Endothelial cell (in vitro differentiated cells): ENCODE results near the gene SERINC5. TPM values are rescaled to one million over a fixed set of nuclear protein-coding genes. Genes with fewer than 3 reads are reported as not detected.

Experiments
- DNase-seq: peaks from one replicate; pipeline ENCODE4 v3.0.0; 2021; ENCODE audit warnings: low spot score
- H3K27ac Mint-ChIP-seq: one replicate; pipeline ENCODE4 v1.8.0; 2021; ENCODE audit warnings: mixed read lengths, inconsistent platforms; ENCODE audit not compliant: unreplicated experiment
- H3K27me3 Mint-ChIP-seq: one replicate; pipeline ENCODE4 v1.8.0; 2021; ENCODE audit warnings: mild to moderate bottlenecking, moderate library complexity, mixed read lengths, inconsistent platforms; ENCODE audit not compliant: unreplicated experiment
- H3K36me3 Mint-ChIP-seq: one replicate; pipeline ENCODE4 v1.8.0; 2021; ENCODE audit warnings: mild to moderate bottlenecking, low read depth, mixed read lengths, inconsistent platforms; ENCODE audit not compliant: unreplicated experiment
- H3K4me1 Mint-ChIP-seq: one replicate; pipeline ENCODE4 v1.8.0; 2021; ENCODE audit warnings: mild to moderate bottlenecking, mixed read lengths, inconsistent platforms; ENCODE audit not compliant: unreplicated experiment
- H3K4me3 Mint-ChIP-seq: one replicate; pipeline ENCODE4 v1.8.0; 2021; ENCODE audit warnings: mild to moderate bottlenecking, mixed read lengths, inconsistent platforms; ENCODE audit not compliant: unreplicated experiment
- H3K9me3 Mint-ChIP-seq: one replicate; pipeline ENCODE4 v1.8.0; 2021; ENCODE audit warnings: mixed read lengths, inconsistent platforms; ENCODE audit not compliant: unreplicated experiment
- total RNA-seq: library from RNA; stranded (reverse); fragmentation: NEBNext Ultra II Directional; extraction: Animal tissue kit (Norgen Biotek cat#: 25700); gene quantifications from one replicate; pipeline ENCODE4 v1.2.1, GENCODE V29; 2021; ENCODE audit not compliant: unreplicated experiment
- TF ChIP-seq, protein P1 (sequence below): fragments of 200-600 bp; sonication (generic); IDR thresholded peaks from one replicate; pipeline ENCODE4 v1.5.0; 2021; ENCODE audit warnings: antibody characterized with exemption; ENCODE audit not compliant: unreplicated experiment

SERINC5 gene
- total RNA-seq, 1 donor from 2014 or later, result 122 TPM

- no peak overlapping the region for H3K4me3 Mint-ChIP-seq
- TF ChIP-seq, protein P1, sequence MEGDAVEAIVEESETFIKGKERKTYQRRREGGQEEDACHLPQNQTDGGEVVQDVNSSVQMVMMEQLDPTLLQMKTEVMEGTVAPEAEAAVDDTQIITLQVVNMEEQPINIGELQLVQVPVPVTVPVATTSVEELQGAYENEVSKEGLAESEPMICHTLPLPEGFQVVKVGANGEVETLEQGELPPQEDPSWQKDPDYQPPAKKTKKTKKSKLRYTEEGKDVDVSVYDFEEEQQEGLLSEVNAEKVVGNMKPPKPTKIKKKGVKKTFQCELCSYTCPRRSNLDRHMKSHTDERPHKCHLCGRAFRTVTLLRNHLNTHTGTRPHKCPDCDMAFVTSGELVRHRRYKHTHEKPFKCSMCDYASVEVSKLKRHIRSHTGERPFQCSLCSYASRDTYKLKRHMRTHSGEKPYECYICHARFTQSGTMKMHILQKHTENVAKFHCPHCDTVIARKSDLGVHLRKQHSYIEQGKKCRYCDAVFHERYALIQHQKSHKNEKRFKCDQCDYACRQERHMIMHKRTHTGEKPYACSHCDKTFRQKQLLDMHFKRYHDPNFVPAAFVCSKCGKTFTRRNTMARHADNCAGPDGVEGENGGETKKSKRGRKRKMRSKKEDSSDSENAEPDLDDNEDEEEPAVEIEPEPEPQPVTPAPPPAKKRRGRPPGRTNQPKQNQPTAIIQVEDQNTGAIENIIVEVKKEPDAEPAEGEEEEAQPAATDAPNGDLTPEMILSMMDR, result no peak
- peaks cover 51% of the 10 kb centered on the region for H3K4me1 Mint-ChIP-seq
- peaks cover 15% of the 10 kb centered on the region for H3K36me3 Mint-ChIP-seq
- H3K27ac Mint-ChIP-seq, result no peak overlapping the region
- no peaks in the 10 kb centered on the region for H3K9me3 Mint-ChIP-seq
- H3K27me3 Mint-ChIP-seq, result peaks cover 6% of the 10 kb centered on the region
- DNase-seq, result no peak
Observed at GRCh38 chr5:80210014-80210413, 45.8 kb downstream of the SERINC5 start.

GRCh38 chr5:80208381-80208780 is 47.5 kb downstream of the SERINC5 start:
- H3K27ac Mint-ChIP-seq, result no peak overlapping the region
- no peaks in the 10 kb centered on the region for H3K9me3 Mint-ChIP-seq
- H3K36me3 Mint-ChIP-seq, result peaks cover 18% of the 10 kb centered on the region
- TF ChIP-seq, protein P1, result no peak
- H3K4me1 Mint-ChIP-seq, result peaks cover 52% of the 10 kb centered on the region
- peaks cover 6% of the 10 kb centered on the region for H3K27me3 Mint-ChIP-seq
- H3K4me3 Mint-ChIP-seq, result peak overlapping the region; percentile 50
- DNase-seq, result no peak

- no peak overlapping the region for H3K4me3 Mint-ChIP-seq
- DNase-seq, result no peak
- no peaks in the 10 kb centered on the region for H3K9me3 Mint-ChIP-seq
- H3K27ac Mint-ChIP-seq, result no peak overlapping the region
- H3K27me3 Mint-ChIP-seq, result peaks cover 6% of the 10 kb centered on the region
- TF ChIP-seq, protein P1, result no peak
- peaks cover 51% of the 10 kb centered on the region for H3K4me1 Mint-ChIP-seq
- H3K36me3 Mint-ChIP-seq, result peaks cover 19% of the 10 kb centered on the region
Observed at GRCh38 chr5:80207832-80208231, 48.0 kb downstream of the SERINC5 start.

- TF ChIP-seq, protein P1, result no peak
- DNase-seq, result no peak
- Mint-ChIP-seq H3K9me3 (no peaks in the 10 kb centered on the region), H3K27me3 (peaks cover 7% of the 10 kb centered on the region), H3K4me3 (peak overlapping the region; percentile 19), H3K27ac (peak overlapping the region; percentile 95), H3K36me3 (peaks cover 33% of the 10 kb centered on the region), H3K4me1 (peaks cover 53% of the 10 kb centered on the region)
Observed at GRCh38 chr5:80206282-80206681, 49.6 kb downstream of the SERINC5 start.

GRCh38 chr5:80205846-80206245 is 50.0 kb downstream of the SERINC5 start:
- H3K4me1 Mint-ChIP-seq, result peaks cover 50% of the 10 kb centered on the region

More at GRCh38 chr5:80205846-80206245, 50.0 kb downstream of the SERINC5 start:
- Mint-ChIP-seq H3K4me3 (no peak overlapping the region), H3K27ac (peak overlapping the region; percentile 95), H3K27me3 (peaks cover 7% of the 10 kb centered on the region), H3K9me3 (no peaks in the 10 kb centered on the region), H3K36me3 (peaks cover 36% of the 10 kb centered on the region)
- TF ChIP-seq, protein P1, result no peak
- no peak for DNase-seq
